Fibroblast of lung (primary cell): ENCODE data around the gene GNA12. TPM values are rescaled to one million over a fixed set of nuclear protein-coding genes. Genes with fewer than 3 reads are reported as not detected.

Experiments
- DNase-seq, 2 donors: peaks; one replicate each; pipeline versions ENCODE4 v3.0.0 to v3.0.0-alpha.2; 2010; ENCODE audit warnings: low read depth in 2 of 2
- H2AFZ ChIP-seq: 2 replicates; pipeline ENCODE4 v1.5.1; 2012; ENCODE audit warnings: low read length, control low read depth, inconsistent platforms
- H3K27ac ChIP-seq: 2 replicates; pipeline ENCODE4 v1.5.1; 2011; ENCODE audit warnings: low read length, control low read depth; ENCODE audit not compliant: insufficient read depth
- H3K27me3 ChIP-seq: 2 replicates; pipeline ENCODE4 v1.5.1; 2011; ENCODE audit warnings: mild to moderate bottlenecking, low read length; ENCODE audit not compliant: control insufficient read depth, insufficient read depth
- H3K36me3 ChIP-seq: 2 replicates; pipeline ENCODE4 v1.5.1; 2011; ENCODE audit warnings: low read length; ENCODE audit not compliant: control insufficient read depth, insufficient read depth
- H3K4me1 ChIP-seq: 2 replicates; pipeline ENCODE4 v1.5.1; 2011; ENCODE audit warnings: low read length; ENCODE audit not compliant: control insufficient read depth, insufficient read depth; ENCODE audit errors: extremely low read depth
- H3K4me2 ChIP-seq: 2 replicates; pipeline ENCODE4 v1.5.1; 2011; ENCODE audit warnings: low read length, control low read depth; ENCODE audit not compliant: insufficient read depth; ENCODE audit errors: extremely low read depth
- H3K4me3 ChIP-seq, 4 experiments: fragments of 200-600 bp in 1 of 4; sonication (generic) in 1 of 4; replicated peaks in 1 of 4; 2 replicates each; pipeline ENCODE4 v1.5.1; 2011 to 2016; ENCODE audit warnings: low read length in 4 of 4, low read depth in 3 of 4, mild to moderate bottlenecking in 3 of 4, control low read depth in 2 of 4, inconsistent platforms in 1 of 4, mixed read lengths in 1 of 4; ENCODE audit not compliant: insufficient read depth in 1 of 4; ENCODE audit errors: control extremely low read depth in 1 of 4
- H3K79me2 ChIP-seq: 2 replicates; pipeline ENCODE4 v1.5.1; 2012; ENCODE audit warnings: mild to moderate bottlenecking, low read length, inconsistent platforms; ENCODE audit not compliant: control insufficient read depth, insufficient read depth
- H3K9ac ChIP-seq: 2 replicates; pipeline ENCODE4 v1.5.1; 2011; ENCODE audit warnings: mild to moderate bottlenecking, low read length, control low read depth; ENCODE audit not compliant: insufficient read depth
- H3K9me3 ChIP-seq: 2 replicates; pipeline ENCODE4 v1.5.1; 2012; ENCODE audit warnings: low read depth, low read length; ENCODE audit not compliant: control insufficient read depth, insufficient read depth
- H4K20me1 ChIP-seq: 2 replicates; pipeline ENCODE4 v1.5.1; 2011; ENCODE audit warnings: low read length; ENCODE audit not compliant: control insufficient read depth, insufficient read depth; ENCODE audit errors: extremely low read depth
- CTCF ChIP-seq, 2 donors: IDR thresholded peaks in 1 of 2; conservative IDR thresholded peaks in 1 of 2; 1 replicate in 1 of 2; 2 replicates in 1 of 2; pipeline ENCODE4 v1.5.1; 2011 to 2012; ENCODE audit warnings: low read length in 2 of 2, control low read depth in 1 of 2, inconsistent platforms in 1 of 2, low read depth in 1 of 2, mild to moderate bottlenecking in 1 of 2
- EZH2 ChIP-seq: IDR thresholded peaks from 2 replicates; pipeline ENCODE4 v1.5.1; 2012; ENCODE audit warnings: low read length, control low read depth, mild to moderate bottlenecking; ENCODE audit errors: missing control alignments
- polyA plus RNA-seq, 2 donors: library from polyadenylated mRNA; depleted of rRNA in 1 of 2; stranded (reverse) in 1 of 2; unstranded in 1 of 2; fragments of >200 nt; gene quantifications; 2 replicates each; pipeline ENCODE4 v1.2.1, GENCODE V29; 2011 to 2012; ENCODE audit warnings: missing spikeins in 1 of 2
- total RNA-seq: library from RNA; depleted of rRNA; stranded (reverse); fragments of >200 nt; gene quantifications from 2 replicates; pipeline ENCODE4 v1.2.1, GENCODE V29; 2014

GNA12 gene
- total and polyA plus RNA-seq, 2 donors (not counting 1 experiment from before 2014, with no cell fraction given), result 36.2 to 137 TPM

GRCh38 chr7:2829040-2829439, 15.1 kb downstream of the GNA12 start:
- H3K79me2 ChIP-seq, result peaks cover 84% of the 10 kb centered on the region
- no peak for DNase-seq
- H2AFZ ChIP-seq, result no peak overlapping the region
- no peak overlapping the region for H3K27ac ChIP-seq
- peaks cover 8% of the 10 kb centered on the region for H3K4me1 ChIP-seq
- no peak overlapping the region for H3K4me2 ChIP-seq
- H3K4me3 ChIP-seq, result no peak overlapping the region
- H4K20me1 ChIP-seq, result no peaks in the 10 kb centered on the region
- H3K27me3 ChIP-seq, result no peaks in the 10 kb centered on the region
- no peak overlapping the region for H3K9ac ChIP-seq
- no peaks in the 10 kb centered on the region for H3K36me3 ChIP-seq
- TF ChIP-seq EZH2, result no peak
- no peak for TF ChIP-seq CTCF (conservative IDR thresholded peaks at IDR 0.05 in 1 of 2, IDR thresholded peaks at IDR 0.05 in 1 of 2; ENCODE audit: low read depth in 1 of 2, low read length in 2 of 2)
- H3K9me3 ChIP-seq, result no peaks in the 10 kb centered on the region

- TF ChIP-seq CTCF (conservative IDR thresholded peaks at IDR 0.05 in 1 of 2, IDR thresholded peaks at IDR 0.05 in 1 of 2; ENCODE audit: low read depth in 1 of 2, low read length in 2 of 2), result no peak
- Histone ChIP-seq H3K79me2 (peaks cover 76% of the 10 kb centered on the region), H3K4me2 (no peak overlapping the region), H3K27ac (no peak overlapping the region), H4K20me1 (no peaks in the 10 kb centered on the region), H3K27me3 (no peaks in the 10 kb centered on the region), H3K4me1 (peaks cover 25% of the 10 kb centered on the region), H3K9me3 (no peaks in the 10 kb centered on the region), H3K36me3 (no peaks in the 10 kb centered on the region), H3K4me3 (no peak overlapping the region), H2AFZ (no peak overlapping the region), H3K9ac (no peak overlapping the region)
- DNase-seq, result no peak
Measured at GRCh38 chr7:2826771-2827170, 17.3 kb downstream of the GNA12 start.

GRCh38 chr7:2825559-2826227, 18.4 kb downstream of the GNA12 start:
- no peaks in the 10 kb centered on the region for H3K9me3 ChIP-seq
- DNase-seq, result no peak

More at GRCh38 chr7:2825559-2826227, 18.4 kb downstream of the GNA12 start:
- H3K27me3 ChIP-seq, result no peaks in the 10 kb centered on the region
- TF ChIP-seq EZH2, result no peak
- TF ChIP-seq CTCF (conservative IDR thresholded peaks at IDR 0.05 in 1 of 2, IDR thresholded peaks at IDR 0.05 in 1 of 2; ENCODE audit: low read depth in 1 of 2, low read length in 2 of 2), result no peak
- H3K4me1 ChIP-seq, result peaks cover 33% of the 10 kb centered on the region
- H3K4me2 ChIP-seq, result peak overlapping the region; percentile 42
- no peaks in the 10 kb centered on the region for H4K20me1 ChIP-seq
- peak overlapping the region; percentile 4 for H3K9ac ChIP-seq
- no peak overlapping the region for H2AFZ ChIP-seq
- no peaks in the 10 kb centered on the region for H3K36me3 ChIP-seq
- no peak overlapping the region for H3K4me3 ChIP-seq
- H3K27ac ChIP-seq, result peak overlapping the region; percentile 62
- peaks cover 69% of the 10 kb centered on the region for H3K79me2 ChIP-seq
